LNCAP (cell line): ENCODE data around the gene GAS6.

Source experiments
- TF ChIP-seq, protein P1 (sequence below): fragments of 450-650 bp; IDR thresholded peaks from 2 replicates; pipeline ENCODE4 v1.5.1; 2017; ENCODE audit warnings: mild to moderate bottlenecking

Gene GAS6

GRCh38 chr13:113802761-113803160 is 61.1 kb downstream of the GAS6 start:
- TF ChIP-seq, protein P1, sequence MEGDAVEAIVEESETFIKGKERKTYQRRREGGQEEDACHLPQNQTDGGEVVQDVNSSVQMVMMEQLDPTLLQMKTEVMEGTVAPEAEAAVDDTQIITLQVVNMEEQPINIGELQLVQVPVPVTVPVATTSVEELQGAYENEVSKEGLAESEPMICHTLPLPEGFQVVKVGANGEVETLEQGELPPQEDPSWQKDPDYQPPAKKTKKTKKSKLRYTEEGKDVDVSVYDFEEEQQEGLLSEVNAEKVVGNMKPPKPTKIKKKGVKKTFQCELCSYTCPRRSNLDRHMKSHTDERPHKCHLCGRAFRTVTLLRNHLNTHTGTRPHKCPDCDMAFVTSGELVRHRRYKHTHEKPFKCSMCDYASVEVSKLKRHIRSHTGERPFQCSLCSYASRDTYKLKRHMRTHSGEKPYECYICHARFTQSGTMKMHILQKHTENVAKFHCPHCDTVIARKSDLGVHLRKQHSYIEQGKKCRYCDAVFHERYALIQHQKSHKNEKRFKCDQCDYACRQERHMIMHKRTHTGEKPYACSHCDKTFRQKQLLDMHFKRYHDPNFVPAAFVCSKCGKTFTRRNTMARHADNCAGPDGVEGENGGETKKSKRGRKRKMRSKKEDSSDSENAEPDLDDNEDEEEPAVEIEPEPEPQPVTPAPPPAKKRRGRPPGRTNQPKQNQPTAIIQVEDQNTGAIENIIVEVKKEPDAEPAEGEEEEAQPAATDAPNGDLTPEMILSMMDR: no peak

- TF ChIP-seq, protein P1: no peak
Measured at GRCh38 chr13:113802090-113802531, 61.8 kb downstream of the GAS6 start.

- TF ChIP-seq, protein P1: no peak
Measured at GRCh38 chr13:113801289-113801961, 62.5 kb downstream of the GAS6 start.

DNA sequence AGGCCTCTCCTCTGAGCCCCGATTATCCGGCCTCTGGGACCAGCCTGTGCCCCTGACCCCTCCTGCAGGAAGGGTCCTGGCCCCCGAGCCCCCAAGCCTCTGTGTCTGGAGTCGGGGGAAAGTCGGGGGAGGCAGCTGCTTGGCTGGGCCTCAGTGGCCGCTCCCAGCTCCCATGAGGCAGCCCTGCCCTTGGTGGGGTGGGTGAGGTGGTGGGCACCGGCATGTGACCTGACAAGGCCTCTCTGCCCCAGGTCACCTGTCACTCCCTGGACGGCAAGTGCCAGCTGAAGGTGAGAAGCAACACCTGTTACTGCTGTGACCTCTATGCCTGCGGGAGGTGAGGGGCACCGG is 63.3 kb downstream of the GAS6 start:
- TF ChIP-seq, protein P1: no peak

GRCh38 chr13:113798200-113798811 is 65.6 kb downstream of the GAS6 start:
- TF ChIP-seq, protein P1: no peak

DNA sequence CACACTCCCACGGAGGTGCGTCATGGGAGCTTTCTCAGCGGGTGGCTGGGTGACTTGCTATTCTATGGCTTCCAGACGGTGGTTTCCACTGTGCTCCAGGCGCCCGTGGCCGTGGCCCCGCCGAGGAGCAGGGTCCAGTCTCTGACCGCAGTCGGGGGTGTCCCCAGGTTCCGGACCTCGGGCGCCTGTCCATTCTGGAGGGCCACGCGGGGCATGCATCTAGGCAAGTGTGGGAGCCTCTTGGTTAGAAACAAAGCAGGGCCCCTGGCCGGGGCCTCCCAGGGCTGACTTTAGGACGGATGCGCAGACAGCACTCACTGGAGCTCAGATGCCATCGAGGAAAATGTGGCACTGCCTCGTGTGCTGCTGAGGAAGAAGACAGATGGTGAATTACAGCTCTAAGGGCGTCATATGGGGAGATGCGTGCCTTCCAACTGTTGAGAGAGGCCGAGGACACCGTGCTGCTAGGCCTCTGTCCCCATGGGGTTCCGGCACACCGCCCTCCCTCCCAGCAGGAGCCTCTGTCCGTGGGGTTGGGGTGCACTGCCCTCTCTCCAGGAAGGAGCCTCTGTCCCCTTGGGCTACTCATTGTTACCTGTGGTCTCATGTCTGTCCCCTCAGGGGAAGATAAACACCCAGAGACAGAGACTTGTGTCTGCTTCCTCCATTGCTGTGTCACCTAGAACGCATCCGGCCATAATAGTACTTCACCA is 66.8 kb downstream of the GAS6 start:
- TF ChIP-seq, protein P1: no peak

- TF ChIP-seq, protein P1: no peak
Measured at GRCh38 chr13:113796211-113796963, 67.5 kb downstream of the GAS6 start.
